NCI-H524 (cell line): ENCODE data around the gene CAAP1.
"Not testable (repeated sequence)": the region's sequence is repeated elsewhere in the genome, so short reads cannot be mapped to it uniquely, and the experiment has no call there.

Experiments used
- DNase-seq, 2 experiments: peaks; one replicate each; lab custom pipeline; 2025; lab: John Stamatoyannopoulos, UW

CAAP1 gene, protein sequence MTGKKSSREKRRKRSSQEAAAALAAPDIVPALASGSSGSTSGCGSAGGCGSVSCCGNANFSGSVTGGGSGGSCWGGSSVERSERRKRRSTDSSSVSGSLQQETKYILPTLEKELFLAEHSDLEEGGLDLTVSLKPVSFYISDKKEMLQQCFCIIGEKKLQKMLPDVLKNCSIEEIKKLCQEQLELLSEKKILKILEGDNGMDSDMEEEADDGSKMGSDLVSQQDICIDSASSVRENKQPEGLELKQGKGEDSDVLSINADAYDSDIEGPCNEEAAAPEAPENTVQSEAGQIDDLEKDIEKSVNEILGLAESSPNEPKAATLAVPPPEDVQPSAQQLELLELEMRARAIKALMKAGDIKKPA

GRCh38 chr9:26892251-26893029, at the start of gene CAAP1:
TSS of gene CAAP1 (minus strand) at chr9:26892802. CDS start at chr9:26892715, 87 bp downstream.
- DNase-seq, result peak; percentile 73 to 90

GRCh38 chr9:26940779-26941178, 48.2 kb upstream of the CAAP1 start:
- no peak for DNase-seq

- no peak for DNase-seq
These were observed 47.5 kb upstream of the CAAP1 start for GRCh38 chr9:26939955-26940711.

- no peak for DNase-seq
These were observed 45.3 kb upstream of the CAAP1 start for GRCh38 chr9:26937816-26938371.

DNA sequence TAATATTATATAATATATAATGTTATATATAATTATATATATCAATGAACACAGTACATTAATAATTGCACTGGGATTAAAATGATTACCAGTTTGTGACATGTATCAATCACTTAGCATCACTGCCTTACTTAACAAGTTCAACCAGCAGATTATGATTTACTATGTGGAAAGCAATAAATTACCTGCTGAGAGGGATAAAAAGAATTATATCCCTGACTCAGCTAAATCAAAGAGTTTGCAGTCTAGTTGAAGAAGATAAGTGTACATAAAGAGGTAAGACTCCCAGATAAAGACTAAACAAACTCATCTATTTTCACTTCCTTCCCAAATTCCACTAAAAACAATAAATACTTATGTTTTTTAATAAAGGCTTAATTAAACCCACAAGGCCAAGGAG, 43.2 kb upstream of the CAAP1 start:
- DNase-seq, result no peak

DNA sequence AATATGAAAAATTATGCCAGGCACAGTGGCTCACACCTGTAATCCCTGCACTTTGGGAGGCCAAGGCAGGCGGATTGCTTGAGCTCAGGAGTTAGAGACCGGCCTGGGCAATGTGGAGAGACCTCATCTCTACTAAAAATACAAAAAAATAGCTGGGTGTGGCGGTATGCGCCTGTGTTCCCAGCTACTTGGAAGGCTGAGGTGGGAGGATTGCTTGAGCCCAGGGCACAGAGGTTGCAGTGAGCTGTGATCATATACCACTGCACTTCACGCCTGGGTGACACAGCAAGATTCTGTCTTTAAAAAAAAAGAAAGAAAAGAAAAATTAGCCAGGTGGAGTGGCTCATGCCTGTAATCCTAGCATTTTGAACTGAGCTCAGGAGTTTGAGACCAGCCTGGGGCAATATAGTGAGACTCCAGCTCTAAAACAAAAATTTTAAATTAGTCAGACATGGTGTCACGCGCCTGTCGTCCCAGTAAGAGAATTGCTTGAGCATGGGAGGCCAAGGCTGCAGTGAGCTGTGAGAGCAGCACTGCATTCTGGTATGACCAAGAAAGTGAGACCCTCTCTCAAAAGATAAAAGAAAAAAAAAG, 36.4 kb upstream of the CAAP1 start:
- DNase-seq, result no peak

DNA sequence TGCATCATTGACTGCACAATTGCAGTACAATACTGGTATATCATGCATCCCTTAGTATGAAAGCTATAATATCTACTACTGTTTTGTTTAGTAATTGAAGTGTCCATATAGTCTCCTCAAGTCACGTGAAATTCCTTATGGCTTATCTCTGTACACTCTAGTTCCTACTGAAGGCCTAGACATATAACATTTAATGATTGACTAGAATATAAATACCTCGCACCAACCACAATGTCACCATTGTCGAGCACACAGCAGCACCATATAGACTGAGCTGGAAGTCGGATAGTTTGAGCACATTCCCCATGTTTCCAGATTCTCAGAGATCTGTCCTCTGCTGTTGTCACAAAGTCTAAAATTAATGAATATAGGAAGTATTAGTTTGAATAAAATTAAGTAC, 33.0 kb upstream of the CAAP1 start:
- DNase-seq, result no peak

GRCh38 chr9:26919698-26920097, 27.1 kb upstream of the CAAP1 start:
- DNase-seq, result no peak

DNA sequence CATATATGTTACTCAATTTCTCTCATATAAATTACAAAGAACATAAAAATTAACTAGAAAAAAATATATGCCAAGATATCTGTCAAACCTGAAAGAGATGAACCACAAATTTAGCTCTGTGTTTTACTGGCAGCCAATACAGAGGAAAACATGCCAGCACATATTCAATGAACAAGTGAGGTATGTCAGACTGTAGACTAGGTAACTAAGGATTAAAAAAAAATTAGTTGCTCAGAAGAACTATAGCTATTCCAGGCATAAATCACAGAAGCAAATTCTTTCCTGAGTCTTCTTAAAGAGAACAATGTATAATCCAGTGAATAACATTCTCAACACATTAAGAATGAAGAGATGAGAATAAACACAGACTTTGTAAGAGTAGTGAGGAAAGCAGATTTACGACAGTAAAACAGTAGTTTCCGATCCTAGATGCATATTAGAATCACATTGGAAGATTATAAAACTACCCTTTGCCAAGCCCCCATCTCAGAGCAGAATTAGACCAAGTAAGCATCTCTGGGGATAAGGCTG, 20.6 kb upstream of the CAAP1 start:
- DNase-seq, result no peak

DNA sequence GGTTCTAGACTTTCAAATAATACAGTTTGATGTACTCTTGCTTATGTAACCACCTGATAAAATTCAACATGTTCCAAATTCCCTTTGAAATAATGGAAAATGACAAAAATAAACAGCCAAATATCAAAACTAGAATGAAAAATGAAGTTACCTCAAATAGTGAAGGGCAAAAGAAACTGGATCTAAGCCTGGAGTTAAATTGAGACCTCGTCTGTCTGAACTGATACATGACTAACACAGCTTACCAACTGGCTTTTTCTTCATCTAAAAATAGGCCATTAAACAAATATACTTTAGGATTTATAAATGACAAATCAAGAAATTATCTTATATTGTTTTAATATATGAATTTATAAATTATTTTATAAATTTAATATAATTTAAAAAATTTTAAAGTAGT, 12.1 kb upstream of the CAAP1 start:
- DNase-seq, result no peak

GRCh38 chr9:26904070-26904469, 11.5 kb upstream of the CAAP1 start:
- DNase-seq, result no peak

- DNase-seq, result no peak
These were observed 551 bp upstream of the CAAP1 start for GRCh38 chr9:26893030-26893676.

DNA sequence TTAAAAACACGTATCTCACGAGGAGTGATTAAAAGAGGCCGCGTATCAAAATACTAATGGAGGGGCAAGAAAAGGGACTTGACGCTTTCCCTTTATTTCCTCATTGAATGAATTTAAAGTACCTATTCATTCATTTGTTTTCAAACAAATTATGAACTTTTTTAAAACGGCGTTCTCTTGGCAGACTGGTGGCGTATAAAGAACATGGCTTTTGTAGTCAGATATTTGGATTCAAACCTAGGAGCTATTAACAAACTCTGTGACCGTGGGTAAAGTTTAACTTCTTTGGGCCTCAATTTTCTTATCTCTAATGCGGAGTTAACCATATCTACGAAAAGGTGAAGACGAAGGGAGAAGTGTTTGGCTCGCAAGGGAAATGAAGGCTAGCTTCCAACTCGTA, 876 bp downstream of the CAAP1 start:
- peak in 1 of 2 experiments; percentile 19 for DNase-seq

GRCh38 chr9:26888271-26888670, 4.3 kb downstream of the CAAP1 start:
- no peak for DNase-seq

DNA sequence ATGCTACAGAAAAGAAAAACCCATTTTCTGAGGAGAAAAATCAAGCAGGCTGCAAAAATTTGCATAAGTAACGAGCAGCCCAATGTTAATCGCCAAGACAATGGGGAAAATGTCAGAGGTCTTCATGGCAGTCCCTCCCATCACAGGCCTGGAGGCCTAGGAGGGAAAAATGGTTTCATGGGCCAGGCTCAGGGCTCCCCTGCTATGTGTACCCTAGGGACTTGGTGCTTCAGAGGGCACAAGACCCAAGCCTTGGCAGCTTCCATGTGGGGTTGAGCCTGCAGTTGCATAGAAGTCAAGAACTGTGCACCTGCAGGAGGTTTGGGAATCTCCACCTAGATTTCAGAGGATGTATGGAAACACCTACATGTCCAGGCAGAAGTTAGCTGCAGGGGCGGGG, 10.4 kb downstream of the CAAP1 start:
- no peak for DNase-seq

DNA sequence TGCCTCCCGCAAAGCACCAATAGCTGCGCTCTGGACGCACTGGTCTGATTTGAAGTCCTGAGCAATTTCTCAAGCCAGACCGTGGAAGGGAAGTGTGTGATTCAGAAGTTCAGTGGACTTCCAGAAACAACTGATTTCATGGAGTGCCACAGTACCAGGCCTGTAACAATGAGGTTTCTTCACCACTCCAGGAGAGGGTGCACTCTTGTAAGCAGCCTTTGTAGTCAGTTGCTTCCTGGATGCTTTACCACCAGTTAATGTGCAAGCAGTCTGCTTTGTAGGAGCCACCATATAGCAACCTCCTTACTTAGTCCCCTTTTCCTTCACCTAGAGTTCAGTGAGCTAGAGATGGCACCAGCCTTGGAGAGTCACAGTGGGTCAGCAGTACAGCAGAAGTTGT, 12.3 kb downstream of the CAAP1 start:
- no peak for DNase-seq

DNA sequence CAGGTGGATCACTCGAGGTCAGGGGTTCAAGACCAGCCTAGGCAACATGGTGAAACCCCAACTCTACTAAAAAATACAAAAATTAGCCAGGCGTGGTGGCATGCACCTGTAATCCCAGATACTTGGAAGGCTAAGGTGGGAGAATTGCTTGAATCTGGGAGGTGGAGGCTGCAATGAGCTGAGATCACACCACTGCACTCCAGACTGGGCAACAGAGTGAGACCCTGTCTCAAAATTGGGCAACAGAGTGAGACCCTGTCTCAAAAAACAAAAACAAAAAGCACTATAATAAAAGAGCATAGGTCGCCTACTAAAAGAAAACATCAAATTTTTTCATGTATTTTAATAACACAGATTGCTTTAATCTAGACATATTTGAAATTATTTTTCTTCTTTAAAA, 17.4 kb downstream of the CAAP1 start:
- DNase-seq, result not testable (repeated sequence)

DNA sequence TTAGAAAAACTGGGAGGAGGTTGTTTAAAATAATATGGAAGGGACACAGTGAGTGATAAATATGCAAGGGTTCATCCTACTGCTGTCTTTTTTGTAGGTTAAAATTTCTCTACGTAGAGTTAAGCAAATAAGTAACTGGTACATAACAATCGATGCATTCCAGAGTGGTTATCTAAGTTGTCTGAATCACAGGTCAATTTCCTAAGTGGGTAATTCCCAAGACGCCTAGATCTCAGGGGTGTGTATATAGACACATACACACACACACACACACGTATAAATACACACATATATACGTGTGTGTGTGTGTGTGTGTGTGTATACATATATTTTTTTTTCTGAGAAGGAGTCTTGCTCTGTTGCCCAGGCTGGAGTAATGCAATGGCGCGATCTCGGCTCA, 22.3 kb downstream of the CAAP1 start:
- no peak for DNase-seq

DNA sequence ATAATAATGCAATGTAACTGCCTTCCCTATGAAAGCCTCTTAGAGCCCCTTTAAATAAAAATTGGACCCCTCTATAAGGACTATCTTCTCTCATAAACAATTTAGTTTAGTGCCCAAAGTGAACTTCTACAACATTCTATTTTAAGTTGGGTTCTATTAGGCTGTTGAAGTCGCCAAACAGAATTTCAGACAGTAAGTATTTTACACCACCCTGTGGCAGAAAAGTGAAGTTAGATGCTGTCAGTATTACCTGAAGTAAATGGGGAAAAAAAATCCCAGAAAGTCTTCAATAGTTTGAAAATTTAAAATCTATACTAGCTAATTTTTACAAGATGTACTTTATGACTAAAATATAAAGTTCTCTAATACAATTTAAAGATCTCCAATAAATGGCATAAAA, 29.5 kb downstream of the CAAP1 start:
- peak in 1 of 2 experiments; percentile 7 for DNase-seq

DNA sequence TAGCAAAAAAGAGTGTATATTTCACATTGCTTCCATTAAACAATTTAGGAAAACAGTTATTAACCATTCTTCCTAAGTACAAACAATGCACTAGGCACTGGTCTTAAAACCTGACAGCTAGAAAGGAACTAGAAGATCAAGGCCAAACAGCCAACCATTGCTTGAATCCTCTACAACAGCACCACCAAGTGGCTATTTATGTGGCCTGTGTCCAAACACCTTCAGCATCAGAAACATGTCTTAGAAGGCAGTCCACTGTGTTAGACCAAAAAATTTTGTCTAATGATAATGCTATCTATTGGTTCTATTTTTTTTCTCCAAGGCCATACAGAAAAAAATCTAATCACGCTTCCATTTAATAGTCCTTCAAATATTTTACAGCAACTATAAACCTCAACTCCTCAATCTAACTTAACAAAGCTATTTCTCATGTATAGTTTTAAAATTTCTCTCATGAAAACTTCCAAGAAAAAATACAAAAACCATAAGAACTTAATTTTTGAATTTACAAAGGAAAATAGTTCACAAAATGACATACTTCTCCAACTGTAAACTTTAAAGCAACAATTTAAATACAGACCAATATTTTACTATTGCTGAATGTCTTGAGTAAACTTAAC, 36.1 kb downstream of the CAAP1 start:
- DNase-seq, result peak; percentile 6 to 68

DNA sequence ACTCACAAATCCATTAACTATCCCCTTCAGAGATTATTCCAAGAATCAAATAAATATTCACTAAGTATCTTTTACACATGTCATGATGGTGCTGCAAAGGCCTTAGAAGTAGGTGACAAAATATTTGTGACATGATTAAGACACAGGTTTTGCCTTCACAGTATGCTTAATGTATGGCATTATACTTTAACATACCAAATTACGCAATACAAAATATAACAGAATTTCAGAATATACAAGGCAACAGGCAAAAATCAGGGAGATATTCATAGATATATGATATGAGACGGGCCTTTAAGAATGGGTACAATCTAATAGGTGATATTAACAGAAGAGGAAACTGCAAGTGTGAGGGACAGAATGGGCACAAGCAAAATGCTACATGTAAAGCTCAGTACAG, 41.6 kb downstream of the CAAP1 start:
- DNase-seq, result no peak
